Measurements from ENCODE around the gene RFTN1.

DNA sequence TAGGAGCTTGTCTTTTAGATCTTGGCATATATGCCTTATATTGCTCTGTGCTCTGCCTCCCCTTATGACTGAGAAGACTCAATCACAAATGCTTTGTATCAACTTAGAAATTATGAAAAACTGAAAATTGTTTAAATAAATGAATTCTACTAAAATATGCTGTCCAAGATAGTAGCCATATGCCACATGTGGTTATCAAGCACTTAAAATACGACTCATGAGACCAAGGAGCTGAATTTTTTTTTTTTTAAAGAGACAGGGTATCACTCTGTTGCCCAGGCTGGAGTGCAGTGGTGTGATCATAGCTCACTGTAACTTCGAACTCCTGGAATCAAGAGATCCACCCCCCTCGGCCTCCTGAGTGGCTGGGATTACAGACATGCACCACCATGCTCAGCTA, 118.3 kb downstream of the RFTN1 start:
- TF ChIP-seq, protein P1, sequence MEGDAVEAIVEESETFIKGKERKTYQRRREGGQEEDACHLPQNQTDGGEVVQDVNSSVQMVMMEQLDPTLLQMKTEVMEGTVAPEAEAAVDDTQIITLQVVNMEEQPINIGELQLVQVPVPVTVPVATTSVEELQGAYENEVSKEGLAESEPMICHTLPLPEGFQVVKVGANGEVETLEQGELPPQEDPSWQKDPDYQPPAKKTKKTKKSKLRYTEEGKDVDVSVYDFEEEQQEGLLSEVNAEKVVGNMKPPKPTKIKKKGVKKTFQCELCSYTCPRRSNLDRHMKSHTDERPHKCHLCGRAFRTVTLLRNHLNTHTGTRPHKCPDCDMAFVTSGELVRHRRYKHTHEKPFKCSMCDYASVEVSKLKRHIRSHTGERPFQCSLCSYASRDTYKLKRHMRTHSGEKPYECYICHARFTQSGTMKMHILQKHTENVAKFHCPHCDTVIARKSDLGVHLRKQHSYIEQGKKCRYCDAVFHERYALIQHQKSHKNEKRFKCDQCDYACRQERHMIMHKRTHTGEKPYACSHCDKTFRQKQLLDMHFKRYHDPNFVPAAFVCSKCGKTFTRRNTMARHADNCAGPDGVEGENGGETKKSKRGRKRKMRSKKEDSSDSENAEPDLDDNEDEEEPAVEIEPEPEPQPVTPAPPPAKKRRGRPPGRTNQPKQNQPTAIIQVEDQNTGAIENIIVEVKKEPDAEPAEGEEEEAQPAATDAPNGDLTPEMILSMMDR (IDR thresholded peaks at IDR 0.05) = no peak
- TF ChIP-seq POLR2A (IDR thresholded peaks at IDR 0.05) = no peak

Measured in testis (tissue), 2 donors.